NB4 (cell line): ENCODE results near the gene PAPSS1.

ENCODE experiments used
- CTCF ChIP-seq: IDR thresholded peaks from one replicate; pipeline ENCODE4 v1.5.1; 2012; ENCODE audit warnings: low read depth, low read length
- MAX ChIP-seq: IDR thresholded peaks from 2 replicates; pipeline ENCODE4 v1.6.1; 2011; ENCODE audit warnings: low read depth, low read length
- POLR2A ChIP-seq: IDR thresholded peaks from 2 replicates; pipeline ENCODE4 v1.6.1; 2011; ENCODE audit warnings: mild to moderate bottlenecking; ENCODE audit not compliant: insufficient read length; ENCODE audit errors: extremely low read depth

- TF ChIP-seq CTCF, result no peak
- TF ChIP-seq MAX, result no peak
- TF ChIP-seq POLR2A, result no peak
Observed at GRCh38 chr4:107631560-107631959, 88.5 kb downstream of the PAPSS1 start.
